ENCODE data around the gene KLHL29. TPM values are rescaled to one million over a fixed set of nuclear protein-coding genes. Genes with fewer than 3 reads are reported as not detected.

Gene KLHL29
- total RNA-seq, 2 donors from 2014 or later: 2.0 to 2.9 TPM

DNA sequence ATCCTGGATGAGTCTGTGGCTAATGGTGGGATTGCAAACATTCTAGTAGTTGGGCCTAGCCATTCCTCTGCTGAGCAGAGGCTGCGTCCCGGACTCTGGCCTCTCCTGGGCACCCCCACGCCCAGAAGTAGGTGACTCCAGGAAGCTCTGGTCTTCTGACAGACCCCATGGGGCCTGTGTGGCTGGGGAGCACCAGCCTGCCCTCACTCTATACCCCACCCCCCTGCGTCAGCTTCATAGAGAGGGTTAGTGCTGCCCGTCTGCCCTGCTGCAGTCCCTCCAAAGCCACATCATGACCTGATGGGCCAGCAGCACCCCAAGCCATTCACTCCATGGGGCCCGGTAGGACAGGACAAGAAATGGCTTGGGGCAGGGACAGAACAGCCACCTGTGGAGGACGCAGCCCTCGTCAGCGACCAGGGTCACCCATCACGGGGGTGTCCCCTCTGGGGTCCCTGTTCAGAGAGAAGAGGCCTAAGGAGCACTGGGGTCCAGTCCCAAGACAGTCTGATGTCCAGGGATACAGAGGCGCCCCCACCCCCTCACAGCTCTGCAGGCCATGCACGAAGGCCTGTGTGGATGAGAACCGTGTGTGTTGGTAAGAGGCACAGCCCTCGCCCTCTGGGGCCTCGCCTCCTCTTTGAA lies 303.6 kb downstream of the KLHL29 start:
- TF ChIP-seq, protein P1, sequence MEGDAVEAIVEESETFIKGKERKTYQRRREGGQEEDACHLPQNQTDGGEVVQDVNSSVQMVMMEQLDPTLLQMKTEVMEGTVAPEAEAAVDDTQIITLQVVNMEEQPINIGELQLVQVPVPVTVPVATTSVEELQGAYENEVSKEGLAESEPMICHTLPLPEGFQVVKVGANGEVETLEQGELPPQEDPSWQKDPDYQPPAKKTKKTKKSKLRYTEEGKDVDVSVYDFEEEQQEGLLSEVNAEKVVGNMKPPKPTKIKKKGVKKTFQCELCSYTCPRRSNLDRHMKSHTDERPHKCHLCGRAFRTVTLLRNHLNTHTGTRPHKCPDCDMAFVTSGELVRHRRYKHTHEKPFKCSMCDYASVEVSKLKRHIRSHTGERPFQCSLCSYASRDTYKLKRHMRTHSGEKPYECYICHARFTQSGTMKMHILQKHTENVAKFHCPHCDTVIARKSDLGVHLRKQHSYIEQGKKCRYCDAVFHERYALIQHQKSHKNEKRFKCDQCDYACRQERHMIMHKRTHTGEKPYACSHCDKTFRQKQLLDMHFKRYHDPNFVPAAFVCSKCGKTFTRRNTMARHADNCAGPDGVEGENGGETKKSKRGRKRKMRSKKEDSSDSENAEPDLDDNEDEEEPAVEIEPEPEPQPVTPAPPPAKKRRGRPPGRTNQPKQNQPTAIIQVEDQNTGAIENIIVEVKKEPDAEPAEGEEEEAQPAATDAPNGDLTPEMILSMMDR (IDR thresholded peaks at IDR 0.05): no peak
- H3K9me3 ChIP-seq: no peaks in the 10 kb centered on the region
- intact Hi-C loops (cut with DNase I): no loop called here
- no peak overlapping the region for H3K27ac ChIP-seq
- no peaks in the 10 kb centered on the region for H3K4me1 ChIP-seq
- H3K27me3 ChIP-seq: no peaks in the 10 kb centered on the region
- DNase-seq: no peak
- no peak overlapping the region for H3K4me3 ChIP-seq
- H3K36me3 ChIP-seq: no peaks in the 10 kb centered on the region
- no peak overlapping the region for H3K9ac ChIP-seq (ENCODE audit: low read depth in 2 of 2, low read length in 2 of 2)

DNA sequence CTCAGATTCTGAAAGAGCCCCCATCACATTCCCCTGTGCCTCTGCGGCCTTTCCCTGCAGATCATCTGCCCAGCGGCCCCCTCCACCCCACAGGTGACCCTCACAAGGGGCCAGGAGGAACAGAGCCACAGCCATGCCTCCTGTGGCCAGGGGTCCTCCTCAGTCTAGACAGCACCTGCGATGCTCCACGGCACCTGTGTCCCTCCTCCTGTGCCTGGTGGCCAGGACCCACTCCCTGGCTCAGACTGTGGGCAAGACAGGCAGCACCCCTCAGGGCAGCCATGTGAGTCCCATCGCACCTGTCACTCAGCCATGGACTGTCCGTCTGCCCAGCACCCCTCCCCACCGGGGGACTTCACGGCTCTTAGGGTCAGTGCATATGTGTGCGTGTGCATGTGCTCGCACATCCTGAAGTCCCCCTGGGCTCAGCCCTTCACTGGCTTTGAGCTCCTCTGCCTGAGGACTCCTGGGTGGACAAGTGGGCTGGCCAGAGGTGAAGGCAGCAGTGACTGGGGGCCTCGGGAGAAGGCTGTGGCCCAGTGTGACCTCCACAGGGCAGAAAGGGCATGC lies 304.2 kb downstream of the KLHL29 start:
- Histone ChIP-seq H3K4me3 (no peak overlapping the region), H3K27ac (no peak overlapping the region), H3K9ac (ENCODE audit: low read depth in 2 of 2, low read length in 2 of 2) (no peak overlapping the region), H3K27me3 (no peaks in the 10 kb centered on the region), H3K36me3 (no peaks in the 10 kb centered on the region), H3K9me3 (no peaks in the 10 kb centered on the region), H3K4me1 (no peaks in the 10 kb centered on the region)
- TF ChIP-seq, protein P1 (IDR thresholded peaks at IDR 0.05): no peak
- DNase-seq: no peak
- intact Hi-C loops (cut with DNase I): no loop called here

DNA sequence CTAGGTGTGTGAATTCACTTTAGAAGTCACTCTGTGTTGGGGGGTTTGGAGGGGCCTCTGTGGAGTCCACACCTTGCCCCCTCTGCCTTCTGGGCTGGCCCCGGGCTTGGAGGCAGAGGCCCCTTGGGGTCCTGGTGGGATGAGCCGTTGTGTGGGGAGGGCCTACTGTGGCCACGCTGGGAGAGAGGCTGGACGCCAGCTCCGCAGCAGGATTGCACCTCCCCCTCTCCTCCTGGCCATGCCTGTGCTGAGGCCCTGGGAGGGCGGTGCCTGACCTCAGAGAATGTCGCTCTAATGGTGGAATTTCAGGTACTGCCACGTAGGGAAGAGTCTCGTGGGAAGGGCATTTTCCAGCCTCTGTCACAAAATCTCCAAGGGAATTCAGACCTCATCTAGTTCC lies 304.9 kb downstream of the KLHL29 start:
- intact Hi-C loops (cut with DNase I): no loop called here
- no peaks in the 10 kb centered on the region for H3K36me3 ChIP-seq
- no peak overlapping the region for H3K4me3 ChIP-seq
- H3K4me1 ChIP-seq: no peaks in the 10 kb centered on the region
- TF ChIP-seq, protein P1 (IDR thresholded peaks at IDR 0.05): no peak
- DNase-seq: no peak
- H3K27ac ChIP-seq: no peak overlapping the region
- H3K9me3 ChIP-seq: no peaks in the 10 kb centered on the region
- H3K9ac ChIP-seq (ENCODE audit: low read depth in 2 of 2, low read length in 2 of 2): no peak overlapping the region
- no peaks in the 10 kb centered on the region for H3K27me3 ChIP-seq

DNA sequence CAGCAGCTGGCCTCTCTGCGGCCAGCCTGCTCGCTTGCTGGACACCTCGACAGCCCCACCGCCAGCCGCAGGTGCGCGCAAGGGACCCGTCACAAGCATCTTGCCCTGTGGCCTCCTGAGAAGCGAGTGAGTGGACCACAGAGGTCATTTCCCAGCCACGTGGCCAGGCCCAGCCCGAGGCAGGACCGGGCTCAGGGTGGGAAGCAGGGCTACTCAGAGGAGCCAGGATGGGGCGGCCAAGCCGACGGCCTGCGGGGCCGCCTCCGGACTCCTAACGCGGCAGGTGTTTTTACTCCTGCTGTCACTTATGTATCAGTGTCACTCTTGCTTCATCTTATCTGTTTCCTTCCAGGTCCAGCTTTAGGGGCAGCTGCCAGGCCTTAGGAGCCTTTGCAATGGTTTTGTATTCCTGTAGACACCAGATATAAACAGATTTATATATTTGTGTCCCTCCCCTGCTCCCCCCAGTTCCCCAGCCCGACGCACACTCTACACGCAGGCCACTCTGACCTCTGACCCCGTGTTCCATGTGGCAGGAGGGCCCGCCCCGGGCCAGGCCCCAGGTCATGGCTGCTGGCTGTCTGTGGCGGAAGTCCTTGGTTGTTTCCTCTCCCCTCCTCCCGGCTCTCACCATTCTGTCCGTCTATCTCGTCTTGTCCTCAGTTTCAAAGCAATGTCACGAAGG lies 305.6 kb downstream of the KLHL29 start:
- TF ChIP-seq, protein P1 (IDR thresholded peaks at IDR 0.05): no peak
- H3K4me1 ChIP-seq: no peaks in the 10 kb centered on the region
- intact Hi-C loops (cut with DNase I): no loop called here
- H3K36me3 ChIP-seq: no peaks in the 10 kb centered on the region
- H3K9me3 ChIP-seq: no peaks in the 10 kb centered on the region
- no peak overlapping the region for H3K27ac ChIP-seq
- H3K4me3 ChIP-seq: no peak overlapping the region
- no peaks in the 10 kb centered on the region for H3K27me3 ChIP-seq
- DNase-seq: no peak
- H3K9ac ChIP-seq (ENCODE audit: low read depth in 2 of 2, low read length in 2 of 2): no peak overlapping the region

DNA sequence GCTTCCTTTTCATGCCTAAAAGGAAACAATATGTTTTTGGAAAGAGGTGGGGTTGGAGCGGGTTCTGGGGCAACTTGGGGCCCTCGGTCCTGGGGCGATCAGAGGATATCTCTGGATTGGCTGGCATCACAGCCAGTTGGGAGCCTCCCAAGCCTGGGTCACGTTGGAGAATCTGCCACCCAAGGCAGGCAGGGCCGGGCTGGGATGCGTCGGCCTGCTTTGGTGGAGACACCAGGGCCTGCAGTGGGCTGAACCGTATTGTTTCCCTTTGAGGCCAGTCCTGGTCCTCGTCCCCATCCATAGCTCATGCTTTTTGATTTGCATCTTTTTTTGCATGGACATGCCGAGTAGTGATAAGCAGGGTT lies 306.1 kb downstream of the KLHL29 start:
- Histone ChIP-seq H3K4me1 (no peaks in the 10 kb centered on the region), H3K36me3 (no peaks in the 10 kb centered on the region), H3K27ac (no peak overlapping the region), H3K4me3 (no peak overlapping the region), H3K27me3 (no peaks in the 10 kb centered on the region), H3K9ac (ENCODE audit: low read depth in 2 of 2, low read length in 2 of 2) (no peak overlapping the region), H3K9me3 (no peaks in the 10 kb centered on the region)
- DNase-seq: no peak
- TF ChIP-seq, protein P1 (IDR thresholded peaks at IDR 0.05): no peak
- intact Hi-C loops (cut with DNase I): no loop called here

All from colonic mucosa (tissue), 4 donors.